Activated naive CD4-positive, alpha-beta T cell treated with anti-CD3 and anti-CD28 coated beads, Interleukin-2, amount 50 U/mL, for 72 hours (primary cell): Measurements from ENCODE around the gene RFX2. TPM values are rescaled to one million over a fixed set of nuclear protein-coding genes. Genes with fewer than 3 reads are reported as not detected.

Source experiments
- total RNA-seq, 2 donors: library from RNA; stranded (reverse); gene quantifications; one replicate each; pipeline ENCODE4 v1.2.3, GENCODE V29; 2022

Gene RFX2
- total RNA-seq, 2 donors from 2014 or later: 11.2 to 13.8 TPM

Other genes starting within 250 kb of the RFX2 start
- under 1 TPM; 0.23 to 0.36 TPM for gene FUT5, start 240.0 kb downstream of the RFX2 start, total RNA-seq
- 100 to 1,000 TPM; 206 to 224 TPM for gene NDUFA11, start 206.7 kb downstream of the RFX2 start, total RNA-seq
- 1 to 10 TPM; 3.8 to 3.9 TPM for gene VMAC, start 205.6 kb downstream of the RFX2 start, total RNA-seq
- 1 to 10 TPM; 5.1 to 6.0 TPM for gene CAPS, start 196.2 kb downstream of the RFX2 start, total RNA-seq
- 100 to 1,000 TPM in 1 of 2 donors, 10 to 100 TPM in 1; 89.6 to 112 TPM for gene RANBP3, start 132.4 kb downstream of the RFX2 start, total RNA-seq
- under 1 TPM; 0.16 to 0.72 TPM for gene ACSBG2, start 25.2 kb upstream of the RFX2 start, total RNA-seq
- 10 to 100 TPM; 31.8 to 48.2 TPM for gene MLLT1, start 169.5 kb upstream of the RFX2 start, total RNA-seq
- gene ACER1, start 223.1 kb upstream of the RFX2 start, total RNA-seq: under 1 TPM in 1 of 2 donors, not detected in 1; 0.52 TPM